Measurements from ENCODE around the gene UPP2.

Gene UPP2

GRCh38 chr2:158102446-158102845 lies 770 bp downstream of the UPP2 start:
- intact Hi-C loops (cut with DNase I), result no loop called here
- DNase-seq, result no peak

GRCh38 chr2:158103411-158104012 lies 1.8 kb downstream of the UPP2 start:
- intact Hi-C loops (cut with DNase I), result no loop called here
- no peak for DNase-seq

- no peak for DNase-seq
- intact Hi-C loops (cut with DNase I), result no loop called here
Observed at GRCh38 chr2:158104903-158105302, 3.2 kb downstream of the UPP2 start.

- intact Hi-C loops (cut with DNase I), result no loop called here
- DNase-seq, result no peak
Observed at GRCh38 chr2:158112992-158113391, 11.3 kb downstream of the UPP2 start.

- no peak for DNase-seq
Observed at GRCh38 chr2:158113741-158114295, 12.1 kb downstream of the UPP2 start.

GRCh38 chr2:158114516-158114915 lies 12.8 kb downstream of the UPP2 start:
- intact Hi-C loops (cut with DNase I), result no loop called here

More at GRCh38 chr2:158113741-158114295, 12.1 kb downstream of the UPP2 start:
- intact Hi-C loops (cut with DNase I), result no loop called here

GRCh38 chr2:158115202-158115767 lies 13.6 kb downstream of the UPP2 start:
- no peak for DNase-seq
- intact Hi-C loops (cut with DNase I), result no loop called here

More at GRCh38 chr2:158114516-158114915, 12.8 kb downstream of the UPP2 start:
- DNase-seq, result no peak

GRCh38 chr2:158116936-158117335 lies 15.3 kb downstream of the UPP2 start:
- DNase-seq, result no peak
- intact Hi-C loops (cut with DNase I), result no loop called here

- DNase-seq, result no peak
- intact Hi-C loops (cut with DNase I), result no loop called here
Observed at GRCh38 chr2:158120102-158120501, 18.4 kb downstream of the UPP2 start.

GRCh38 chr2:158120664-158121641 lies 19.3 kb downstream of the UPP2 start:
- intact Hi-C loops (cut with DNase I), result no loop called here

GRCh38 chr2:158124896-158125295 lies 23.2 kb downstream of the UPP2 start:
- no peak for DNase-seq

More at GRCh38 chr2:158120664-158121641, 19.3 kb downstream of the UPP2 start:
- DNase-seq, result no peak

GRCh38 chr2:158125756-158126498 lies 24.3 kb downstream of the UPP2 start:
- DNase-seq, result no peak
- intact Hi-C loops (cut with DNase I), result no loop called here

More at GRCh38 chr2:158124896-158125295, 23.2 kb downstream of the UPP2 start:
- intact Hi-C loops (cut with DNase I), result no loop called here

GRCh38 chr2:158127380-158127804 lies 25.7 kb downstream of the UPP2 start:
- DNase-seq, result no peak
- intact Hi-C loops (cut with DNase I), result no loop called here

- DNase-seq, result no peak
- intact Hi-C loops (cut with DNase I), result no loop called here
Observed at GRCh38 chr2:158128168-158128973, 26.7 kb downstream of the UPP2 start.

GRCh38 chr2:158129037-158129436 lies 27.4 kb downstream of the UPP2 start:
- no peak for DNase-seq
- intact Hi-C loops (cut with DNase I), result no loop called here

- intact Hi-C loops (cut with DNase I), result no loop called here
- no peak for DNase-seq
Observed at GRCh38 chr2:158130832-158131473, 29.3 kb downstream of the UPP2 start.

- intact Hi-C loops (cut with DNase I), result no loop called here
- DNase-seq, result no peak
Observed at GRCh38 chr2:158131483-158131912, 29.8 kb downstream of the UPP2 start.
